ENCODE data around the gene PTPN22.

The PTPN22 gene

DNA sequence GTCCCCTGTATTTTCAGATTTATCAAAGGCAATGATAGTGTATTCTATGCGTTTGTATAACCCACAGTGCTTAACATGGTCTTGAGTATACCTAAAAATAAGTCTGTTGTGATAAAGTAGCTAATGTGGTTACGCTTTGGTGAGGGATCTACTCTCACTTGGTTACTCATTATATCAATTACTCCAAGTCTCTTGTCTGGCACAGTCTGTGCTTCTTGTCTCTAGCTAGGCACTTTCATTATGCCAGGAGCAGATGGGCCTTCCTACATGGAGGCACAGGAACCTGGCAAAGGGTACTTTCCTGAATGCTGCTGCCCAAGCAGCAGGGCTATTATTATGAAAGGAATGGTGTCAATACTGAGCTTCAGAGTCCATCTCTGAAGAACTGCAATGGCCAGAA, 4.2 kb upstream of the PTPN22 start:
- TF ChIP-seq, protein P1, sequence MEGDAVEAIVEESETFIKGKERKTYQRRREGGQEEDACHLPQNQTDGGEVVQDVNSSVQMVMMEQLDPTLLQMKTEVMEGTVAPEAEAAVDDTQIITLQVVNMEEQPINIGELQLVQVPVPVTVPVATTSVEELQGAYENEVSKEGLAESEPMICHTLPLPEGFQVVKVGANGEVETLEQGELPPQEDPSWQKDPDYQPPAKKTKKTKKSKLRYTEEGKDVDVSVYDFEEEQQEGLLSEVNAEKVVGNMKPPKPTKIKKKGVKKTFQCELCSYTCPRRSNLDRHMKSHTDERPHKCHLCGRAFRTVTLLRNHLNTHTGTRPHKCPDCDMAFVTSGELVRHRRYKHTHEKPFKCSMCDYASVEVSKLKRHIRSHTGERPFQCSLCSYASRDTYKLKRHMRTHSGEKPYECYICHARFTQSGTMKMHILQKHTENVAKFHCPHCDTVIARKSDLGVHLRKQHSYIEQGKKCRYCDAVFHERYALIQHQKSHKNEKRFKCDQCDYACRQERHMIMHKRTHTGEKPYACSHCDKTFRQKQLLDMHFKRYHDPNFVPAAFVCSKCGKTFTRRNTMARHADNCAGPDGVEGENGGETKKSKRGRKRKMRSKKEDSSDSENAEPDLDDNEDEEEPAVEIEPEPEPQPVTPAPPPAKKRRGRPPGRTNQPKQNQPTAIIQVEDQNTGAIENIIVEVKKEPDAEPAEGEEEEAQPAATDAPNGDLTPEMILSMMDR (IDR thresholded peaks at IDR 0.05; ENCODE audit: low read depth, low read length): no peak
- no peak for TF ChIP-seq EZH2phosphoT487 (IDR thresholded peaks at IDR 0.05; ENCODE audit: low read depth)
- Histone ChIP-seq H3K27ac (ENCODE audit: low read length) (no peak overlapping the region), H3K79me2 (ENCODE audit: low read length) (no peaks in the 10 kb centered on the region), H2AFZ (ENCODE audit: low read depth, low read length) (no peak overlapping the region), H3K4me3 (ENCODE audit: low read length) (no peak overlapping the region), H4K20me1 (ENCODE audit: insufficient read depth, low read length) (no peaks in the 10 kb centered on the region), H3K4me2 (ENCODE audit: low read length) (no peak overlapping the region), H3K9ac (ENCODE audit: low read length) (no peak overlapping the region), H3K27me3 (ENCODE audit: low read depth, low read length) (no peaks in the 10 kb centered on the region), H3K4me1 (ENCODE audit: low read length) (peaks cover 44% of the 10 kb centered on the region), H3K36me3 (replicated peaks; ENCODE audit: low read depth, low read length) (no peaks in the 10 kb centered on the region), H3K9me3 (ENCODE audit: insufficient read depth, low read length) (no peaks in the 10 kb centered on the region)

DNA sequence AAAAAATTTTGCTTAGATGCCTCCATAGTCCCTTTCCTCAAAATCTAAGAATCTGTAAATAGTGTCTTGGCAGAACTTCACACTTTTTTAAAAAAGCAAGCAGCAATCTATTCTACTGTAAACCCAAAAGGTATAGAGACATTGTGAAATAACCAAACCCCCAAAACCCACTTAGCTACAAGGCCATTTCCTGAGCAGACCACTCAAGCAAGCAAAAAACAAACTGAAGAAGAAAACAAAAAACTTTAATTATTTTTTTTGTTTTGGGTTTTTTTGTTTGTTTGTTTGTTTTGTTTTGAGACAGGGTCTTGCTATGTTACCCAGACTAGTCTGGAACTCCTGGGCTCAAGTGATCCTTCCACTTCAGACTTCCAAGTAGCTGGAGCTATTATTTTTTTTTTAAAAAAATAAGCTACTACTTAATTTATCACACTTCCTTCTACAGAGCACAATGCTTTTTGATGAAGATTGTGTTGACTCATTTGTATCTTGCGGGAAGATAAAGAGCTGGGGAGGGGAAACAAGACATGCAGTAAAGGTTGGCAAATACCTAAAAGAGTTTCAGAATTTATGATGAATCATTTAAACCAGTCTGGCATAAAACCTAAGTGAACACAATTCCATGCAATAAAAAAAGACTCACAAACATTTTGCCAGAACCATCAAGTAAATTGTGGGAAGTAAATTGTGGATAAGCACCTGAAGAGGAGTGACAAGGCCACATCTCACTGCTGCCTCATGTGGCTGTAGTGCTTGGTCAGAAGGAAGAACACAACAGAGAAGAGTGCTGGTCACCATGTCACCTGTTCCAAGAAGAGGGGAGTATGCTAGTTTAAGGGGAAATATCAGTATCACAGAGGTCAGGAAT, 2.7 kb upstream of the PTPN22 start:
- no peak overlapping the region for H3K9ac ChIP-seq (ENCODE audit: low read length)
- H3K4me1 ChIP-seq (ENCODE audit: low read length): peaks cover 39% of the 10 kb centered on the region
- H2AFZ ChIP-seq (ENCODE audit: low read depth, low read length): no peak overlapping the region; the same call in 1 of the 2 replicates
- H3K27me3 ChIP-seq (ENCODE audit: low read depth, low read length): no peaks in the 10 kb centered on the region
- no peak overlapping the region for H3K27ac ChIP-seq (ENCODE audit: low read length)
- no peaks in the 10 kb centered on the region for H3K36me3 ChIP-seq (replicated peaks; ENCODE audit: low read depth, low read length)
- H3K79me2 ChIP-seq (ENCODE audit: low read length): no peaks in the 10 kb centered on the region
- H3K9me3 ChIP-seq (ENCODE audit: insufficient read depth, low read length): no peaks in the 10 kb centered on the region
- H4K20me1 ChIP-seq (ENCODE audit: insufficient read depth, low read length): no peaks in the 10 kb centered on the region
- H3K4me3 ChIP-seq (ENCODE audit: low read length): no peak overlapping the region
- TF ChIP-seq, protein P1 (IDR thresholded peaks at IDR 0.05; ENCODE audit: low read depth, low read length): peak; percentile 35
- TF ChIP-seq EZH2phosphoT487 (IDR thresholded peaks at IDR 0.05; ENCODE audit: low read depth): no peak
- no peak overlapping the region for H3K4me2 ChIP-seq (ENCODE audit: low read length)

DNA sequence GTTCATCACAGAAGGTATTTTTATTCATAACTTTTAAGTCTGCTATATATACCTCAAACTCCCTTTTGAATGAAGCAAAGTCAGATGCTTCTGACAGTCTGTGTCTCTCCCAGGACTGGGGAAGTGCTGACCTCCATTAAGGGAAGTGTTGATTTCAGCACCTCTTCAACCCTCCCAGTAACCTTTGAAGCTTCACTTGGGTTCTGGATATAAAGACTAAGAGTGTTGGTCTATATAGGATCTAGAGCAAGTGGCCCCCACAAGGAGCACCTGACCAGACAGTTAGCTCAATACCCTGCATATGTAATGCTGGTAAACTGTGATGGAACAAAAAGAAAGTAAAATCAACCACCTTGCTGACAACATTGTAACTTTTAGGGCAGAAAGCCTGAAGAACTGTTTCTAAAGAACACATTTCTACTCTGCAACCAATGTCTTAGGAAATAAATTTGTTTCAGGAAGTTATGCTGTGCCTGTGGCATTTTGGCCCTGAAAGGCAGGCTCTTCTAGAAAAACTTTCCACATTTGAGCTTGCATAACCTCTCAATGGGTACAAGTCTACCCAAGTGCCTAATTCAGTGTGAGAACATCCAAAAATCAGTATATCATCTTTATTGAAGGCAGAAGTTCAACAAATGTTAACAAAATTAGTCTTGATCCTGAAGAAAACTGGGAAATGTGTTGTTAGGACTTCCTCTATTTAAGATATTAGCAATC, 865 bp upstream of the PTPN22 start:
- Histone ChIP-seq H3K9ac (ENCODE audit: low read length) (no peak overlapping the region), H3K9me3 (ENCODE audit: insufficient read depth, low read length) (no peaks in the 10 kb centered on the region), H3K36me3 (replicated peaks; ENCODE audit: low read depth, low read length) (no peaks in the 10 kb centered on the region), H4K20me1 (ENCODE audit: insufficient read depth, low read length) (no peaks in the 10 kb centered on the region), H3K4me3 (ENCODE audit: low read length) (no peak overlapping the region), H3K27me3 (ENCODE audit: low read depth, low read length) (no peaks in the 10 kb centered on the region), H3K79me2 (ENCODE audit: low read length) (no peaks in the 10 kb centered on the region), H3K27ac (ENCODE audit: low read length) (peak overlapping the region; percentile 18), H2AFZ (ENCODE audit: low read depth, low read length) (peak overlapping the region; percentile 86), H3K4me1 (ENCODE audit: low read length) (peaks cover 29% of the 10 kb centered on the region), H3K4me2 (ENCODE audit: low read length) (peak overlapping the region; percentile 75)
- TF ChIP-seq EZH2phosphoT487 (IDR thresholded peaks at IDR 0.05; ENCODE audit: low read depth): no peak
- TF ChIP-seq, protein P1 (IDR thresholded peaks at IDR 0.05; ENCODE audit: low read depth, low read length): no peak

DNA sequence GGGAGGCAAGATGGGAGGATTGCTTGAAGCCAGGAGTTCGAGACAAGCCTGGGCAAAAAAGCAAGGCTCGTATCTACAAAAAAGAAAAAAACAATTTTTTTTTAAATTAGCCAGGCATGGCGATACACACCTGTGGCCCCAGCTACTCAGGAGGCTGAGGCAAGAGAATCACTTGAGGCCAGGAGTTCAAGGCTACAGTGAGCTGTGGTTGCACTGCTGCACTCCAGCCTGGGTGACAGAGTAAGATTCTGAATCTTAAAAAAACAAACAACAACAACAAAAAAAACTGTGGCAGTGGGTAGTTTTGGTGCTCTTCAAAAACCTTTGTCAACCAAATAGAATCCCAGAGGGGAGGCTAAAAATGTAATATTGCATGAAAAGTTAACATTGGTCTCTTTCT, 734 bp downstream of the PTPN22 start:
- TF ChIP-seq EZH2phosphoT487 (IDR thresholded peaks at IDR 0.05; ENCODE audit: low read depth): no peak
- TF ChIP-seq, protein P1 (IDR thresholded peaks at IDR 0.05; ENCODE audit: low read depth, low read length): no peak
- H3K9ac ChIP-seq (ENCODE audit: low read length): peak overlapping the region; percentile 52; the same call in 1 of the 2 replicates
- H3K36me3 ChIP-seq (replicated peaks; ENCODE audit: low read depth, low read length): no peaks in the 10 kb centered on the region
- H3K4me1 ChIP-seq (ENCODE audit: low read length): peaks cover 29% of the 10 kb centered on the region
- no peaks in the 10 kb centered on the region for H3K9me3 ChIP-seq (ENCODE audit: insufficient read depth, low read length)
- no peak overlapping the region for H3K27ac ChIP-seq (ENCODE audit: low read length)
- peak overlapping the region; percentile 75 for H3K4me2 ChIP-seq (ENCODE audit: low read length)
- H3K27me3 ChIP-seq (ENCODE audit: low read depth, low read length): no peaks in the 10 kb centered on the region
- peak overlapping the region; percentile 68 for H3K4me3 ChIP-seq (ENCODE audit: low read length)
- H2AFZ ChIP-seq (ENCODE audit: low read depth, low read length): no peak overlapping the region
- H4K20me1 ChIP-seq (ENCODE audit: insufficient read depth, low read length): no peaks in the 10 kb centered on the region
- H3K79me2 ChIP-seq (ENCODE audit: low read length): no peaks in the 10 kb centered on the region
